ENCODE measurements around the gene ACSM3. TPM values are rescaled to one million over a fixed set of nuclear protein-coding genes. Genes with fewer than 3 reads are reported as not detected.

The ACSM3 gene
- total and polyA plus RNA-seq, 3 experiments from 2014 or later, result 6.8 to 7.4 (median 7.3) TPM

DNA sequence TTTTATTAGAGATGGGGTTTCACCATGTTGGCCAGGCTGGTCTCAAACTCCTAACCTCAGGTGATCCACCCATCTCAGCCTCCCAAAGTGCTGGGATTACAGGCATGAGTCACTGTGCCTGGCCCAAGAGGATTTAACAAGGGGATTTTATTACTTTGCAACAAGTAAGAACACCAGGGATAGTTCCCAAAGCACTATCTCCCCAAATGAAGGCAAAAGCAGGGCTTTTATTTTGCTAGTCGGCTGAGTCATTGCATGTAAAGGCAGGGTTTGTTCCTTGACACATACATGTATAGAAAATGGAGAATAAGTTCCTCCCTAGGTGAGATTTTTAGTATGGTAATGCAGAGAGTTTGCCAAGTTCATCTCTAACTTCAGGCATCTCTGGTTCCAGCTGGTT, 66.6 kb downstream of the ACSM3 start:
- no peaks in the 10 kb centered on the region for H3K27me3 ChIP-seq (ENCODE audit: insufficient read depth, low read length, poor library complexity, severe bottlenecking)
- H3K4me1 ChIP-seq (ENCODE audit: insufficient read depth, low read length), result no peaks in the 10 kb centered on the region
- no peaks in the 10 kb centered on the region for H3K27me3 Mint-ChIP-seq
- no peak overlapping the region for H3K27ac ChIP-seq (ENCODE audit: low read depth, low read length)
- H3K27ac Mint-ChIP-seq, result no peak overlapping the region
- POLR2A ChIA-PET, result no interaction called here
- H3K4me3 ChIP-seq (ENCODE audit: low read length), result no peak overlapping the region
- peaks cover 0 to 10% (median 5%) of the 10 kb centered on the region in 5 donors for H3K9me3 Mint-ChIP-seq
- H3K36me3 Mint-ChIP-seq, result peaks cover 1 to 8% (median 2%) of the 10 kb centered on the region in 3 donors
- H3K36me3 ChIP-seq (ENCODE audit: insufficient read depth, low read length), result no peaks in the 10 kb centered on the region
- no peak overlapping the region for H3K4me3 Mint-ChIP-seq
- peaks cover 0 to 5% (median 0%) of the 10 kb centered on the region in 3 donors for H3K4me1 Mint-ChIP-seq
- CTCF ChIA-PET, result no interaction called here
- H3K9me3 ChIP-seq (ENCODE audit: low read length), result no peaks in the 10 kb centered on the region
- no peak for DNase-seq

DNA sequence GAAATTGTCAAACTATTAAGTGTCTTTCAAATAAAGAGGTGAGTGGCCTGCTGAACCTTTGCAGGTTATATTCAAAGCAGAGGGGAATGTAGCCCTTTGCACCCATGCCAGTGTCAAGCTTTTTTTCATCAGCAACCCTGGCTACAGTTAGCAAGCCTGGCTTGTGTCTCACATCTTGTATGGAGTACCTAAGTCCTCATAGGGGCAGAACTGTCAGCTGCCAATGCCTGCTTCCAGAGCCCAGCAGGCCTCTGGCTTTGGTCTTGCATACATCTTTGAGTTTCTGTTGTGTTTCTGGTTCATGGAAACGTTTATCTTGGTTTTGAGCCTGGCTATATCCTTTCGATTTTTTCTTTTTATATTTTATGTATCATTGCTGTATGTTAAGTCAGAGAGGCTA, 69.3 kb downstream of the ACSM3 start:
- Histone ChIP-seq H3K27ac (ENCODE audit: low read depth, low read length) (no peak overlapping the region), H3K4me3 (ENCODE audit: low read length) (no peak overlapping the region), H3K36me3 (ENCODE audit: insufficient read depth, low read length) (no peaks in the 10 kb centered on the region), H3K4me1 (ENCODE audit: insufficient read depth, low read length) (no peaks in the 10 kb centered on the region), H3K9me3 (ENCODE audit: low read length) (no peaks in the 10 kb centered on the region), H3K27me3 (ENCODE audit: insufficient read depth, low read length, poor library complexity, severe bottlenecking) (no peaks in the 10 kb centered on the region)
- no peak for DNase-seq
- Mint-ChIP-seq H3K27me3 (no peaks in the 10 kb centered on the region), H3K36me3 (peaks cover 3 to 22% (median 8%) of the 10 kb centered on the region in 3 donors), H3K4me1 (peaks cover 0 to 5% (median 0%) of the 10 kb centered on the region in 3 donors), H3K9me3 (peaks cover 7 to 26% (median 15%) of the 10 kb centered on the region in 5 donors), H3K27ac (peak overlapping the region in 1 of 8 donors; percentile 58), H3K4me3 (no peak overlapping the region)
- POLR2A ChIA-PET, result no interaction called here
- CTCF ChIA-PET, result interaction anchor here (2.3 kb wide), 1 partner anchor 18 kb away, joined by 8 read pairs; no protein-coding TSS in a partner anchor

DNA sequence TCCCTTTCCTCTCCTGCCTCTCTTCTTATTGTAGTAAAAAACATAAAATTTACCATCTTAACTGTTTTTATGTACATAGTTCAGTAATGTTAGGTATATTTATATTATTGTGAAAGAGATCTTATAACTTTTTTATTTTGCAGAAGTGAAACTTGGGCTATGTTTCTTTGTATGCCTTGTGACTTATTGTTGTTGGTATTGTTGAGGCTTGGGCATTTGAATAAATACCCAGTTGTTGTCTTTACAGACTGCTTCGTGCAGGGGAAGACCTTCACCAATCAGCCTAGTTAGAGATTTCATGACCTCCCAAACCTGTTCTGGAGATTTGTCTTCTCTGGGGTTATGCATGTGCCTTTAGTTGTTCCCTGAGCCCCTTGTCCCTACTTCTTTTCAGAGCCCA, 74.4 kb downstream of the ACSM3 start:
- Mint-ChIP-seq H3K4me3 (no peak overlapping the region), H3K9me3 (peaks cover 7 to 26% (median 15%) of the 10 kb centered on the region in 5 donors), H3K27me3 (no peaks in the 10 kb centered on the region), H3K36me3 (peaks cover 3 to 23% (median 8%) of the 10 kb centered on the region in 3 donors), H3K27ac (no peak overlapping the region), H3K4me1 (peaks cover 0 to 2% (median 2%) of the 10 kb centered on the region in 3 donors)
- no peak for DNase-seq
- no peaks in the 10 kb centered on the region for H3K9me3 ChIP-seq (ENCODE audit: low read length)
- ChIA-PET CTCF (interaction anchor here (1.2 kb wide), 1 partner anchor 12 kb away, joined by 4 read pairs; no protein-coding TSS in a partner anchor), POLR2A (no interaction called here)
- H3K36me3 ChIP-seq (ENCODE audit: insufficient read depth, low read length), result no peaks in the 10 kb centered on the region
- H3K27me3 ChIP-seq (ENCODE audit: insufficient read depth, low read length, poor library complexity, severe bottlenecking), result no peaks in the 10 kb centered on the region
- H3K27ac ChIP-seq (ENCODE audit: low read depth, low read length), result no peak overlapping the region
- H3K4me1 ChIP-seq (ENCODE audit: insufficient read depth, low read length), result peaks cover 1% of the 10 kb centered on the region
- H3K4me3 ChIP-seq (ENCODE audit: low read length), result no peak overlapping the region

DNA sequence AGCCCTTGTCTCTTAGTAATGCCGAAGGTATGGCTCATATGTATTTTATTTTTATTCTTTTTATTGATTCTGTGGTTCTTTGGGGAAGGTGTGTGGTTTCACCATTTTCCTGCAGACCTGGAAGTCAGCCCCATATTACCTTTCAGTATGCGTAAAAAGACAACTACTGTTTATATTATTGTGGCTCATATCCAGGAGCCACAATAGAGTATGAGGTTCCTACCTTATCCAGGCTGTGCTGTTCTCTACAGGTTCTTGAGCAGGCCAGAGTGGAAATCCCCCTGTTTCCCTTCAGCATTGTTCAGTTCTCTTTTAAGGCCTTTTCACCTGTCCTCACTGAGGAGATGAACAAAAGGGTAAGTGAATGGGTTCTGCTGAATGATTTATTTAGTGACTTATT, 75.7 kb downstream of the ACSM3 start:
- H3K9me3 Mint-ChIP-seq, result peaks cover 6 to 25% (median 14%) of the 10 kb centered on the region in 5 donors
- H3K4me3 Mint-ChIP-seq, result no peak overlapping the region
- no peak overlapping the region for H3K4me3 ChIP-seq (ENCODE audit: low read length)
- peaks cover 2 to 22% (median 7%) of the 10 kb centered on the region in 3 donors for H3K36me3 Mint-ChIP-seq
- H3K27me3 Mint-ChIP-seq, result no peaks in the 10 kb centered on the region
- CTCF ChIA-PET, result no interaction called here
- DNase-seq, result no peak
- H3K36me3 ChIP-seq (ENCODE audit: insufficient read depth, low read length), result no peaks in the 10 kb centered on the region
- peaks cover 14% of the 10 kb centered on the region for H3K4me1 ChIP-seq (ENCODE audit: insufficient read depth, low read length)
- no peaks in the 10 kb centered on the region for H3K27me3 ChIP-seq (ENCODE audit: insufficient read depth, low read length, poor library complexity, severe bottlenecking)
- POLR2A ChIA-PET, result no interaction called here
- no peak overlapping the region for H3K27ac ChIP-seq (ENCODE audit: low read depth, low read length)
- H3K4me1 Mint-ChIP-seq, result peaks cover 10 to 15% (median 14%) of the 10 kb centered on the region in 3 donors
- peak overlapping the region in 1 of 8 donors; percentile 45 for H3K27ac Mint-ChIP-seq
- H3K9me3 ChIP-seq (ENCODE audit: low read length), result no peaks in the 10 kb centered on the region

DNA sequence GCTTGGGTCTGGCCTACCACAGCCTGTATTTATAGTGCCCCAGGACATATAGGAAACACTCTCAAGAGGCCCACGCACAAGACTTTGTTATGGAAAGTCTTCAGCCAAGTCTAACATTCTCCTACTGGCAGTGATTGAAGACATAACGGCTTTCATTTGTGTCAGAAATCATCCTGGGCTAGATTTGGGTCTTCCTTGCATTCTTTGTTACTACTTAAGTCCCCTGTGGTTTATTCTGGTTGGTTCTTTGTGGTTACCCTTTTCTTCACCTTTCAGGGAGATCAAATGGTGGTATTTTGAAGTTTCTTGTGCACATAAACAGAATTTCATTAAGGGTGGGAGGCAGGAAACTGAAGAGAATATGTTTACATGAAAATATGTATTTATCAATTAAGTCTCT, 80.2 kb downstream of the ACSM3 start:
- H3K27ac Mint-ChIP-seq, result peak overlapping the region; percentile 62 to 98 (median 74)
- POLR2A ChIA-PET, result no interaction called here
- Histone ChIP-seq H3K27me3 (ENCODE audit: insufficient read depth, low read length, poor library complexity, severe bottlenecking) (no peaks in the 10 kb centered on the region), H3K27ac (ENCODE audit: low read depth, low read length) (no peak overlapping the region), H3K9me3 (ENCODE audit: low read length) (no peaks in the 10 kb centered on the region), H3K4me3 (ENCODE audit: low read length) (no peak overlapping the region), H3K36me3 (ENCODE audit: insufficient read depth, low read length) (no peaks in the 10 kb centered on the region), H3K4me1 (ENCODE audit: insufficient read depth, low read length) (peaks cover 25% of the 10 kb centered on the region)
- no peaks in the 10 kb centered on the region for H3K9me3 Mint-ChIP-seq
- CTCF ChIA-PET, result no interaction called here
- no peaks in the 10 kb centered on the region for H3K36me3 Mint-ChIP-seq
- peak overlapping the region in 6 of 7 donors; percentile 36 to 67 (median 50) for H3K4me3 Mint-ChIP-seq
- no peaks in the 10 kb centered on the region for H3K27me3 Mint-ChIP-seq
- DNase-seq, result peak in 2 of 5 donors; percentile 29 to 40
- H3K4me1 Mint-ChIP-seq, result peaks cover 22 to 30% (median 28%) of the 10 kb centered on the region in 3 donors

DNA sequence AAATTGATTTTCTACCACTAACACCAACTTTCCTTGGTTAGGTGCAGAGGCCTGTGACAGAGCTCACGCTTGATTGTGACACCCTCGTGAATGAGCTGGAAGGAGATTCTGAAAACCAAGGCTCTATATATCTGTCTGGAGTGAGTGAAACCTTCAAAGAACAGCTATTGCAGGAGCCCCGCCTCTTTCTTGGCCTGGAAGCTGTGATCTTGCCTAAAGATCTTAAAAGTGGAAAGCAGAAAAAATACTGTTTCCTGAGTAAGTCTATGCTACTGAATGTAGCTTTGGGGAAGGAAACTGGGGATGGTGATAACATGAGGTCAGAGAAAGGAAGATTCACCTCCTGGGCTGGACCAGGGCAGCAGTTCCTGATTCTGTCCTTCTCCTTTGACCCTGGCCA, 80.8 kb downstream of the ACSM3 start:
- peak in 2 of 5 donors; percentile 14 to 20 for DNase-seq
- Histone ChIP-seq H3K9me3 (ENCODE audit: low read length) (no peaks in the 10 kb centered on the region), H3K36me3 (ENCODE audit: insufficient read depth, low read length) (no peaks in the 10 kb centered on the region), H3K4me3 (ENCODE audit: low read length) (no peak overlapping the region), H3K4me1 (ENCODE audit: insufficient read depth, low read length) (peaks cover 25% of the 10 kb centered on the region), H3K27me3 (ENCODE audit: insufficient read depth, low read length, poor library complexity, severe bottlenecking) (no peaks in the 10 kb centered on the region), H3K27ac (ENCODE audit: low read depth, low read length) (no peak overlapping the region)
- CTCF ChIA-PET, result interaction anchor here (1.4 kb wide), 1 partner anchor 9 kb away, joined by 5 read pairs; no protein-coding TSS in a partner anchor
- peaks cover 22 to 30% (median 28%) of the 10 kb centered on the region in 3 donors for H3K4me1 Mint-ChIP-seq
- H3K36me3 Mint-ChIP-seq, result no peaks in the 10 kb centered on the region
- H3K27me3 Mint-ChIP-seq, result no peaks in the 10 kb centered on the region
- POLR2A ChIA-PET, result no interaction called here
- peak overlapping the region in 6 of 7 donors; percentile 29 to 67 (median 50) for H3K4me3 Mint-ChIP-seq
- peak overlapping the region; percentile 62 to 98 (median 74) for H3K27ac Mint-ChIP-seq
- H3K9me3 Mint-ChIP-seq, result no peaks in the 10 kb centered on the region

DNA sequence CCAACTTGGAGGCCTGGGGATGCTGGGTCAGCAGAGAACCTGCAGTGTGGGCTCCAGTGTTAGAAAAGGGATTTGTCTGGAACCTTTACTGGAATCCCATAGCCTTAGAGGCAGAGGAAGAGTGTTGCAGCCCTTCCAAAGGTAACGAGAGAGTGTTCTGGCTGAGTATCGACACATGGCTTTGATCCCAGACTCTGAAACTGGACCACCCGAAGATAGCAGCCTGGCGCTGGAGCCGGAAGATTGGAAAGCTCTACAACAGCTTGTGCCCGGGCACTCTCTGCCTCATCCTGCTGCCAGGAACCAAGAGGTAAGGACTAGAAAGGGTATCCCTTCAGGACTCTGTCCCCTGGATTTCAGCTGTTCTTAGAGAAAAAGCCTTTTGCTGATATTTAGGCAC, 82.2 kb downstream of the ACSM3 start:
- Mint-ChIP-seq H3K4me1 (peaks cover 26 to 37% (median 33%) of the 10 kb centered on the region in 3 donors), H3K27ac (peak overlapping the region in 2 of 8 donors; percentile 54 to 72), H3K9me3 (no peaks in the 10 kb centered on the region), H3K27me3 (no peaks in the 10 kb centered on the region), H3K36me3 (no peaks in the 10 kb centered on the region), H3K4me3 (no peak overlapping the region)
- no peaks in the 10 kb centered on the region for H3K9me3 ChIP-seq (ENCODE audit: low read length)
- ChIA-PET POLR2A (no interaction called here), CTCF (interaction anchor here (0.8 to 1.4 kb wide), 2 partner anchors 8 to 10 kb away, joined by 3 to 5 read pairs; no protein-coding TSS in a partner anchor)
- H3K4me1 ChIP-seq (ENCODE audit: insufficient read depth, low read length), result peaks cover 25% of the 10 kb centered on the region
- H3K4me3 ChIP-seq (ENCODE audit: low read length), result no peak overlapping the region
- DNase-seq, result no peak
- no peaks in the 10 kb centered on the region for H3K27me3 ChIP-seq (ENCODE audit: insufficient read depth, low read length, poor library complexity, severe bottlenecking)
- no peak overlapping the region for H3K27ac ChIP-seq (ENCODE audit: low read depth, low read length)
- no peaks in the 10 kb centered on the region for H3K36me3 ChIP-seq (ENCODE audit: insufficient read depth, low read length)

DNA sequence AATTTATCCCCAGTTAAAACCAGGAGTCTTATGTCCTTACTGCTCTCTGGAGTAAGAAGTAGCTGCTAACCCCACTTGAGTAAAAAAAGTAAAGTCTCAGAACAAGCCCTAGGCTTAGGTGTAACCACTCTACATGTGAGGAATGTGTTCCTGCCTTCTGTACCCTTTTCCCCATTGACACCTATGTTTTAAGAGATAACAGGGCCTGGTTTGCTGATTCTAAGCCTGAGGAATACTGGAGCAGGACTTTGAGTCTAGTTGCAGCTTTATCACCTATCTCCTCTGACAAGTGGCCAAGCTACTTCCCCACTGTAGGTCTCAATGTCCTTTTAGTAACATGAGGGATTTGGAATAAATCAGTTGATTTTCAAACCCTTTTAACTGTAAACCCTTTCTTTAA, 82.7 kb downstream of the ACSM3 start:
- H3K27ac ChIP-seq (ENCODE audit: low read depth, low read length), result no peak overlapping the region
- ChIA-PET POLR2A (no interaction called here), CTCF (interaction anchor here (0.7 kb wide), 1 partner anchor 124 kb away, joined by 4 read pairs; no protein-coding TSS in a partner anchor)
- no peaks in the 10 kb centered on the region for H3K36me3 ChIP-seq (ENCODE audit: insufficient read depth, low read length)
- Mint-ChIP-seq H3K27ac (peak overlapping the region in 1 of 8 donors; percentile 33), H3K9me3 (no peaks in the 10 kb centered on the region), H3K4me3 (no peak overlapping the region), H3K4me1 (peaks cover 26 to 37% (median 33%) of the 10 kb centered on the region in 3 donors), H3K27me3 (no peaks in the 10 kb centered on the region), H3K36me3 (no peaks in the 10 kb centered on the region)
- no peaks in the 10 kb centered on the region for H3K27me3 ChIP-seq (ENCODE audit: insufficient read depth, low read length, poor library complexity, severe bottlenecking)
- no peak overlapping the region for H3K4me3 ChIP-seq (ENCODE audit: low read length)
- peaks cover 25% of the 10 kb centered on the region for H3K4me1 ChIP-seq (ENCODE audit: insufficient read depth, low read length)
- H3K9me3 ChIP-seq (ENCODE audit: low read length), result no peaks in the 10 kb centered on the region
- DNase-seq, result no peak
